GM12878 (cell line): Measurements from ENCODE around the gene PRUNE2. TPM values are rescaled to one million over a fixed set of nuclear protein-coding genes. Genes with fewer than 3 reads are reported as not detected.

Source experiments
- ATAC-seq: fragments of 200-7000 bp; cut with Tn5 transposase; 3 replicates; pipeline ENCODE4 v1.9.1; 2020; ENCODE audit warnings: mild to moderate bottlenecking, moderate library complexity
- BruUV-seq: library from RNA; stranded (reverse); fragments of 400-500 nt; replicated peaks from 2 replicates; lab custom pipeline; 2021; lab: Mats Ljungman, UMichigan
- CTCF ChIA-PET: fragments of 300-600 bp; sonication (Branson Sonifier 250); formaldehyde crosslinking; extraction: SDS; loops from one replicate; lab custom pipeline; 2021; ENCODE audit warnings: inconsistent platforms; lab: Yijun Ruan, JAX
- POLR2A ChIA-PET: fragments of 350-600 bp; formaldehyde crosslinking; extraction: SDS; loops from one replicate; lab custom pipeline; 2021; ENCODE audit warnings: inconsistent platforms; lab: Charles Lee
- RAD21 ChIA-PET: fragments of 300-600 bp; sonication (Branson Sonifier 250); formaldehyde crosslinking; loops from one replicate; lab custom pipeline; 2023; ENCODE audit warnings: antibody characterized with exemption; ENCODE audit not compliant: unreplicated experiment; lab: Charles Lee
- SMC1A ChIA-PET: fragments of 300-600 bp; sonication (Branson Sonifier 250); formaldehyde crosslinking; loops from one replicate; lab custom pipeline; 2023; ENCODE audit not compliant: unreplicated experiment, uncharacterized antibody; lab: Charles Lee
- DNase-seq: peaks from one replicate; pipeline ENCODE4 v3.0.0-alpha.2; 2011; ENCODE audit warnings: low read depth, low spot score
- FAIRE-seq: peaks from 3 replicates; lab custom pipeline; 2011; peaks lifted over from hg19 to GRCh38; lab: Jason Lieb, UNC
- H2AFZ ChIP-seq: 2 replicates; pipeline ENCODE4 v1.6.0; 2011; ENCODE audit warnings: low read depth, low read length, control low read depth; ENCODE audit not compliant: control insufficient read depth
- H3K27ac ChIP-seq: 2 replicates; pipeline ENCODE4 v1.5.1; 2011; ENCODE audit warnings: control low read depth; ENCODE audit not compliant: control insufficient read depth, insufficient read depth
- H3K27me3 ChIP-seq, 2 experiments: replicated peaks in 1 of 2; 2 replicates each; pipeline versions ENCODE4 v1.6.0 to v1.6.1; 2011; ENCODE audit warnings: low read length in 1 of 2; ENCODE audit not compliant: control insufficient read depth in 2 of 2, insufficient read depth in 2 of 2
- H3K36me3 ChIP-seq, 2 experiments: 2 replicates each; pipeline ENCODE4 v1.5.1; 2011; ENCODE audit warnings: low read length in 1 of 2; ENCODE audit not compliant: control insufficient read depth in 2 of 2, insufficient read depth in 2 of 2
- H3K4me1 ChIP-seq: 2 replicates; pipeline ENCODE4 v1.6.1; 2011; ENCODE audit warnings: mild to moderate bottlenecking, low read length, moderate library complexity, mixed read lengths; ENCODE audit not compliant: control insufficient read depth, insufficient read depth
- H3K4me2 ChIP-seq: 2 replicates; pipeline ENCODE4 v1.6.0; 2011; ENCODE audit warnings: control low read depth; ENCODE audit not compliant: control insufficient read depth, insufficient read depth
- H3K4me3 ChIP-seq: fragments of 200-600 bp; sonication (generic); 2 replicates; pipeline ENCODE4 v1.5.1; 2016
- H3K79me2 ChIP-seq: 2 replicates; pipeline ENCODE4 v1.6.0; 2011; ENCODE audit warnings: low read length; ENCODE audit not compliant: control insufficient read depth, insufficient read depth
- H3K9ac ChIP-seq: 2 replicates; pipeline ENCODE4 v1.8.0; 2011; ENCODE audit warnings: low read length, control low read depth, mixed read lengths; ENCODE audit not compliant: control insufficient read depth, insufficient read depth
- H3K9me3 ChIP-seq: replicated peaks from 3 replicates; pipeline ENCODE4 v1.5.1; 2011; ENCODE audit warnings: mild to moderate bottlenecking, low read length; ENCODE audit not compliant: control insufficient read depth, insufficient read depth
- H4K20me1 ChIP-seq: 2 replicates; pipeline ENCODE4 v1.6.0; 2011; ENCODE audit not compliant: control insufficient read depth, insufficient read depth
- BRCA1 ChIP-seq: IDR thresholded peaks from 2 replicates; pipeline ENCODE4 v1.6.1; 2011; ENCODE audit warnings: low read depth, low read length, improper control_type of control experiment
- FOS ChIP-seq: IDR thresholded peaks from 3 replicates; pipeline ENCODE4 v1.6.1; 2011; ENCODE audit warnings: borderline replicate concordance; ENCODE audit not compliant: insufficient read length; ENCODE audit errors: extremely low read depth
- GATAD2B ChIP-seq: fragments of 450-650 bp; conservative IDR thresholded peaks from 2 replicates; pipeline ENCODE4 v1.6.1; 2017; ENCODE audit warnings: low read depth, mild to moderate bottlenecking, moderate library complexity
- HDAC2 ChIP-seq: fragments of 200-600 bp; sonication (generic); IDR thresholded peaks from 2 replicates; pipeline ENCODE4 v1.6.1; 2017
- KLF5 ChIP-seq: fragments of 450-650 bp; IDR thresholded peaks from 2 replicates; pipeline ENCODE4 v1.6.1; 2014; ENCODE audit warnings: mild to moderate bottlenecking; ENCODE audit not compliant: partially characterized antibody
- MXI1 ChIP-seq: fragments of 150-350 bp; IDR thresholded peaks from 2 replicates; pipeline ENCODE4 v1.6.1; 2011; ENCODE audit warnings: low read depth, mild to moderate bottlenecking, inconsistent platforms, low read length, improper control_type of control experiment
- NFYA ChIP-seq: IDR thresholded peaks from 2 replicates; pipeline ENCODE4 v1.6.1; 2011; ENCODE audit warnings: low read depth, mild to moderate bottlenecking, low read length, improper control_type of control experiment, borderline replicate concordance
- POLR2AphosphoS2 ChIP-seq: IDR thresholded peaks from 2 replicates; pipeline ENCODE4 v1.6.1; 2011; ENCODE audit warnings: low read depth, mild to moderate bottlenecking, low read length, improper control_type of control experiment, moderate library complexity
- RUNX3 ChIP-seq: IDR thresholded peaks from 2 replicates; pipeline ENCODE4 v1.6.1; 2012; ENCODE audit warnings: low read length, inconsistent platforms
- SP1 ChIP-seq: IDR thresholded peaks from one replicate; pipeline ENCODE4 v1.6.1; 2011; ENCODE audit warnings: low read depth, low read length
- TCF12 ChIP-seq: IDR thresholded peaks from 2 replicates; pipeline ENCODE4 v1.6.1; 2011; ENCODE audit warnings: low read depth, mild to moderate bottlenecking, low read length
- YY1 ChIP-seq: IDR thresholded peaks from 2 replicates; pipeline ENCODE4 v1.6.1; 2011; ENCODE audit warnings: low read depth, mild to moderate bottlenecking, low read length
- WGBS: methylation state at CpG from one replicate; pipeline ENCODE4 v1.1.6; 2016; ENCODE audit warnings: low lambda C conversion rate; ENCODE audit not compliant: insufficient replicate concordance, insufficient coverage; ENCODE audit errors: missing lambda C conversion rate; 5-methylcytosine and 5-hydroxymethylcytosine counted together
- in situ Hi-C: fragments of 300-500 bp; cut with MboI; formaldehyde crosslinking; loops from 9 replicates; pipeline ENCODE4 v1.14.3; 2018; ENCODE audit warnings: mixed read lengths
- intact Hi-C: fragments of 100-400 bp; cut with micrococcal nuclease; formaldehyde crosslinking; loops from one replicate; pipeline ENCODE4 v1.14.2; 2022; ENCODE audit not compliant: unreplicated experiment
- polyA plus RNA-seq, 11 experiments: library from polyadenylated mRNA; depleted of rRNA in 4 of 11; unstranded in 6 of 11; stranded (reverse) in 5 of 11; fragments of >200 nt; fragmentation: Nextera tagmentation in 4 of 11; fragmentation: Illumina TruSeq in 1 of 11; extraction: Ambion mirVana in 4 of 11; extraction: Trizol in 1 of 11; gene quantifications; 1 replicate in 1 of 11; 2 replicates in 10 of 11; pipeline versions ENCODE4 v1.2.1 to v1.2.3, GENCODE V29; 2011 to 2016; ENCODE audit warnings: inconsistent platforms in 2 of 11, missing spikeins in 2 of 11, low read depth in 1 of 11
- total RNA-seq, 4 experiments: library from RNA; depleted of rRNA in 3 of 4; stranded (reverse); fragments of >200 nt in 3 of 4; fragmentation: Illumina TruSeq in 1 of 4; extraction: Trizol in 1 of 4; gene quantifications; 2 replicates each; pipeline versions ENCODE4 v1.2.1 to v1.2.3, GENCODE V29; 2013 to 2021
- TF ChIP-seq, protein P1 (sequence below): IDR thresholded peaks from 2 replicates; pipeline ENCODE4 v1.6.1; 2011; ENCODE audit warnings: borderline replicate concordance, low read depth, mild to moderate bottlenecking, moderate library complexity, low read length; ENCODE audit not compliant: insufficient read depth, poor library complexity, severe bottlenecking
- TF ChIP-seq, protein P2 (sequence below): fragments of 450-650 bp; IDR thresholded peaks from 2 replicates; pipeline ENCODE4 v1.6.1; 2016; ENCODE audit warnings: mild to moderate bottlenecking, moderate library complexity, borderline replicate concordance

Gene PRUNE2
- total and polyA plus RNA-seq, 10 of the 15 experiments (the other 5 are each of a cell fraction or from before 2014, with no cell fraction given), result 0.07 to 0.63 (median 0.25) TPM

DNA sequence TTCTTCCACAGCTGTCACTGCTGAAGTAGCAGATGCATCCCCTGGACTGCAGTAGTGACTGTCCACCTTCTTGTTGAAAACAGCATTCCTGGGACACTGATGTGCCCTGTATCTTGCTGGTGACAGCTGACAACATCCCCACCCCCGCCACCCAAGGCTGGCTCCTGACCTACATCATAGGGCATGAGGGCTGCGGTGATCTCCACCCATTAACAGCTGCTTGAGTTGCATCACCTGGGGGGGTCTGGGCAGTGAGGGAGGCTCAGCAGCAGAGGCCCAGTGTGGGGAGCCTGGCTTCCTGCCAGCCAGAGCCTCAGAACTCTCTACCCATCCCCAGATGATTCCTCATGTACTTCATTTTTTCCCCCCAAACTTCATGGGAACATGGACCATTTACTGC, 4.1 kb downstream of the PRUNE2 start:
- H2AFZ ChIP-seq, result no peak overlapping the region
- ChIA-PET CTCF (no interaction called here), SMC1A (no interaction called here), POLR2A (no interaction called here), RAD21 (no interaction called here)
- intact Hi-C loops, result no loop called here
- peaks cover 3 to 20% of the 10 kb centered on the region in 2 experiments for H3K27me3 ChIP-seq
- H3K4me2 ChIP-seq, result no peak overlapping the region
- no peaks in the 10 kb centered on the region for H3K36me3 ChIP-seq
- no peaks in the 10 kb centered on the region for H3K9me3 ChIP-seq
- ATAC-seq (no peak), FAIRE-seq (no peak), DNase-seq (no peak)
- no TSS peak for BruUV-seq
- 0% methylated on average over 2 of the region's 2 CpGs for WGBS
- no peak overlapping the region for H3K4me3 ChIP-seq
- in situ Hi-C loops, result no loop called here
- no peaks in the 10 kb centered on the region for H3K4me1 ChIP-seq
- no peak overlapping the region for H3K27ac ChIP-seq
- no peak overlapping the region for H3K9ac ChIP-seq
- no peaks in the 10 kb centered on the region for H3K79me2 ChIP-seq
- no peaks in the 10 kb centered on the region for H4K20me1 ChIP-seq
- no peak for TF ChIP-seq BRCA1
- TF ChIP-seq SP1, result no peak
- no peak for TF ChIP-seq TCF12
- no peak for TF ChIP-seq KLF5
- no peak for TF ChIP-seq GATAD2B
- TF ChIP-seq, protein P1, sequence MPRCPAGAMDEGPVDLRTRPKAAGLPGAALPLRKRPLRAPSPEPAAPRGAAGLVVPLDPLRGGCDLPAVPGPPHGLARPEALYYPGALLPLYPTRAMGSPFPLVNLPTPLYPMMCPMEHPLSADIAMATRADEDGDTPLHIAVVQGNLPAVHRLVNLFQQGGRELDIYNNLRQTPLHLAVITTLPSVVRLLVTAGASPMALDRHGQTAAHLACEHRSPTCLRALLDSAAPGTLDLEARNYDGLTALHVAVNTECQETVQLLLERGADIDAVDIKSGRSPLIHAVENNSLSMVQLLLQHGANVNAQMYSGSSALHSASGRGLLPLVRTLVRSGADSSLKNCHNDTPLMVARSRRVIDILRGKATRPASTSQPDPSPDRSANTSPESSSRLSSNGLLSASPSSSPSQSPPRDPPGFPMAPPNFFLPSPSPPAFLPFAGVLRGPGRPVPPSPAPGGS, result no peak

DNA sequence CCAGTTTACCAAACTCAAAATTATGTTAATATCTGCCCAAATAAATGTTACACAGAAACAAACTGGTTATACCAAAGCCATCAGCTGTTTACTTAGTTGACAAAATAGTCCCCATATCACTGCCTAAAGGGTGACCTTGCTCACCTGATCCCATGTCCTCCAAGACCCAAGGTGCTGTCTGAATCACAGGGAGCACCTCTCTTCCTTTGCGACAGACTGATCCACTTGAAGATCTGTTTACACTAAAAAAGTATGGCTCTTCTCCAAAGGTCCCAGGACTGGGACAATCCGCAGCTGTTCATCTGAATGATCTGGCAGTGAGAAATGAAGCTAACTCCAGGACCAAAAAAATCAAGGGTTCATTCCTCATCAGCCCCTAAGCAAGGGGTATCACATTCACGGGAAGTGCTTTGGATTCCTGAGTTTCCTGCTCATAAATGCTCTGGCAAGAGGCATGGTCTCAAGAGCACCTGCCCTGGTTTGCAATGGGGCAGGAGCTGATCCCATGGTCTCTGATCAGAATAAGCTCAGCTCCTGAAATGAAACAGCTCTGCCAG, 5.0 kb downstream of the PRUNE2 start:
- Histone ChIP-seq H2AFZ (no peak overlapping the region), H3K27me3 (peaks cover 3 to 16% of the 10 kb centered on the region in 2 experiments; a peak in 3 of 4 replicates), H3K4me3 (no peak overlapping the region), H4K20me1 (no peaks in the 10 kb centered on the region), H3K4me2 (no peak overlapping the region), H3K4me1 (no peaks in the 10 kb centered on the region), H3K27ac (no peak overlapping the region), H3K36me3 (no peaks in the 10 kb centered on the region), H3K9me3 (no peaks in the 10 kb centered on the region), H3K9ac (no peak overlapping the region), H3K79me2 (no peaks in the 10 kb centered on the region)
- BruUV-seq, result no TSS peak
- in situ Hi-C loops, result no loop called here
- ChIA-PET RAD21 (no interaction called here), SMC1A (no interaction called here), POLR2A (no interaction called here), CTCF (no interaction called here)
- ATAC-seq (no peak), FAIRE-seq (no peak), DNase-seq (no peak)
- WGBS, result 17% methylated on average over 3 of the region's 3 CpGs
- intact Hi-C loops, result no loop called here
- TF ChIP-seq RUNX3 (no peak), MXI1 (no peak), YY1 (no peak), FOS (no peak), HDAC2 (no peak), POLR2AphosphoS2 (no peak), NFYA (no peak)
- TF ChIP-seq, protein P2, sequence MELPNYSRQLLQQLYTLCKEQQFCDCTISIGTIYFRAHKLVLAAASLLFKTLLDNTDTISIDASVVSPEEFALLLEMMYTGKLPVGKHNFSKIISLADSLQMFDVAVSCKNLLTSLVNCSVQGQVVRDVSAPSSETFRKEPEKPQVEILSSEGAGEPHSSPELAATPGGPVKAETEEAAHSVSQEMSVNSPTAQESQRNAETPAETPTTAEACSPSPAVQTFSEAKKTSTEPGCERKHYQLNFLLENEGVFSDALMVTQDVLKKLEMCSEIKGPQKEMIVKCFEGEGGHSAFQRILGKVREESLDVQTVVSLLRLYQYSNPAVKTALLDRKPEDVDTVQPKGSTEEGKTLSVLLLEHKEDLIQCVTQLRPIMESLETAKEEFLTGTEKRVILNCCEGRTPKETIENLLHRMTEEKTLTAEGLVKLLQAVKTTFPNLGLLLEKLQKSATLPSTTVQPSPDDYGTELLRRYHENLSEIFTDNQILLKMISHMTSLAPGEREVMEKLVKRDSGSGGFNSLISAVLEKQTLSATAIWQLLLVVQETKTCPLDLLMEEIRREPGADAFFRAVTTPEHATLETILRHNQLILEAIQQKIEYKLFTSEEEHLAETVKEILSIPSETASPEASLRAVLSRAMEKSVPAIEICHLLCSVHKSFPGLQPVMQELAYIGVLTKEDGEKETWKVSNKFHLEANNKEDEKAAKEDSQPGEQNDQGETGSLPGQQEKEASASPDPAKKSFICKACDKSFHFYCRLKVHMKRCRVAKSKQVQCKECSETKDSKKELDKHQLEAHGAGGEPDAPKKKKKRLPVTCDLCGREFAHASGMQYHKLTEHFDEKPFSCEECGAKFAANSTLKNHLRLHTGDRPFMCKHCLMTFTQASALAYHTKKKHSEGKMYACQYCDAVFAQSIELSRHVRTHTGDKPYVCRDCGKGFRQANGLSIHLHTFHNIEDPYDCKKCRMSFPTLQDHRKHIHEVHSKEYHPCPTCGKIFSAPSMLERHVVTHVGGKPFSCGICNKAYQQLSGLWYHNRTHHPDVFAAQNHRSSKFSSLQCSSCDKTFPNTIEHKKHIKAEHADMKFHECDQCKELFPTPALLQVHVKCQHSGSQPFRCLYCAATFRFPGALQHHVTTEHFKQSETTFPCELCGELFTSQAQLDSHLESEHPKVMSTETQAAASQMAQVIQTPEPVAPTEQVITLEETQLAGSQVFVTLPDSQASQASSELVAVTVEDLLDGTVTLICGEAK, result no peak
